Measurements from ENCODE around the gene PRRG1.

The PRRG1 gene

GRCh38 chrX:37383313-37383712, 34.1 kb downstream of the PRRG1 start:
- Histone ChIP-seq H3K4me1 (peaks cover under 1% of the 10 kb centered on the region), H3K4me3 (ENCODE audit: low read depth, low read length) (no peak overlapping the region), H3K36me3 (ENCODE audit: control insufficient read depth, insufficient read depth, low read length) (no peaks in the 10 kb centered on the region), H3K9ac (no peak overlapping the region), H3K27ac (no peak overlapping the region), H3K27me3 (ENCODE audit: control insufficient read depth, insufficient read depth, low read length) (no peaks in the 10 kb centered on the region), H3K79me2 (no peaks in the 10 kb centered on the region), H2AFZ (no peak overlapping the region), H3K9me3 (ENCODE audit: control insufficient read depth, low read length) (no peaks in the 10 kb centered on the region), H3K4me2 (ENCODE audit: low read length) (no peak overlapping the region)
- no peak for TF ChIP-seq CTCF (IDR thresholded peaks at IDR 0.05)

GRCh38 chrX:37388413-37388812, 39.2 kb downstream of the PRRG1 start:
- Histone ChIP-seq H2AFZ (no peak overlapping the region), H3K36me3 (ENCODE audit: control insufficient read depth, insufficient read depth, low read length) (no peaks in the 10 kb centered on the region), H3K27ac (no peak overlapping the region), H3K4me3 (ENCODE audit: low read depth, low read length) (no peak overlapping the region), H3K4me2 (ENCODE audit: low read length) (no peak overlapping the region), H3K9me3 (ENCODE audit: control insufficient read depth, low read length) (no peaks in the 10 kb centered on the region), H3K4me1 (no peaks in the 10 kb centered on the region), H3K27me3 (ENCODE audit: control insufficient read depth, insufficient read depth, low read length) (no peaks in the 10 kb centered on the region), H3K9ac (no peak overlapping the region), H3K79me2 (no peaks in the 10 kb centered on the region)
- TF ChIP-seq CTCF (IDR thresholded peaks at IDR 0.05) = no peak

GRCh38 chrX:37405956-37406355, 56.8 kb downstream of the PRRG1 start:
- Histone ChIP-seq H3K4me3 (ENCODE audit: low read depth, low read length) (no peak overlapping the region), H3K79me2 (no peaks in the 10 kb centered on the region), H3K9me3 (ENCODE audit: control insufficient read depth, low read length) (no peaks in the 10 kb centered on the region), H2AFZ (no peak overlapping the region), H3K9ac (no peak overlapping the region), H3K4me2 (ENCODE audit: low read length) (no peak overlapping the region), H3K27me3 (ENCODE audit: control insufficient read depth, insufficient read depth, low read length) (no peaks in the 10 kb centered on the region), H3K4me1 (no peaks in the 10 kb centered on the region), H3K27ac (no peak overlapping the region), H3K36me3 (ENCODE audit: control insufficient read depth, insufficient read depth, low read length) (no peaks in the 10 kb centered on the region)
- TF ChIP-seq CTCF (IDR thresholded peaks at IDR 0.05) = no peak

- Histone ChIP-seq H3K36me3 (ENCODE audit: control insufficient read depth, insufficient read depth, low read length) (no peaks in the 10 kb centered on the region), H3K9ac (no peak overlapping the region), H2AFZ (no peak overlapping the region), H3K79me2 (no peaks in the 10 kb centered on the region), H3K4me1 (no peaks in the 10 kb centered on the region), H3K27me3 (ENCODE audit: control insufficient read depth, insufficient read depth, low read length) (no peaks in the 10 kb centered on the region), H3K9me3 (ENCODE audit: control insufficient read depth, low read length) (no peaks in the 10 kb centered on the region), H3K4me2 (ENCODE audit: low read length) (no peak overlapping the region), H3K27ac (no peak overlapping the region), H3K4me3 (ENCODE audit: low read depth, low read length) (no peak overlapping the region)
- no peak for TF ChIP-seq CTCF (IDR thresholded peaks at IDR 0.05)
Observed at GRCh38 chrX:37407736-37408135, 58.6 kb downstream of the PRRG1 start.

- H3K4me3 ChIP-seq (ENCODE audit: low read depth, low read length) = no peak overlapping the region
- no peaks in the 10 kb centered on the region for H3K79me2 ChIP-seq
- no peaks in the 10 kb centered on the region for H3K27me3 ChIP-seq (ENCODE audit: control insufficient read depth, insufficient read depth, low read length)
- no peaks in the 10 kb centered on the region for H3K9me3 ChIP-seq (ENCODE audit: control insufficient read depth, low read length)
- TF ChIP-seq CTCF (IDR thresholded peaks at IDR 0.05) = no peak
- no peak overlapping the region for H3K4me2 ChIP-seq (ENCODE audit: low read length)
- H2AFZ ChIP-seq = no peak overlapping the region
- no peaks in the 10 kb centered on the region for H3K4me1 ChIP-seq
- no peak overlapping the region for H3K9ac ChIP-seq
- no peak overlapping the region for H3K27ac ChIP-seq
- H3K36me3 ChIP-seq (ENCODE audit: control insufficient read depth, insufficient read depth, low read length) = no peaks in the 10 kb centered on the region
Observed at GRCh38 chrX:37409278-37409677, 60.1 kb downstream of the PRRG1 start.

Data from parathyroid adenoma (tissue), 2 donors.